Measurements from ENCODE around the gene EEF1AKMT4.

Gene EEF1AKMT4

GRCh38 chr3:184259396-184259877 is 10.0 kb downstream of the EEF1AKMT4 start:
- Histone ChIP-seq H3K79me2 (ENCODE audit: insufficient read depth, low read length) (no peaks in the 10 kb centered on the region), H3K4me2 (ENCODE audit: insufficient read depth, low read length) (no peak overlapping the region), H4K20me1 (ENCODE audit: insufficient read depth, low read length) (no peaks in the 10 kb centered on the region), H3K9me3 (ENCODE audit: insufficient read depth, low read length, severe bottlenecking) (no peaks in the 10 kb centered on the region), H3K27ac (ENCODE audit: low read length) (no peak overlapping the region), H2AFZ (ENCODE audit: low read depth, low read length) (no peak overlapping the region), H3K9ac (ENCODE audit: low read depth, low read length) (no peak overlapping the region), H3K36me3 (ENCODE audit: insufficient read depth, low read length) (no peaks in the 10 kb centered on the region), H3K27me3 (ENCODE audit: insufficient read depth, low read length, poor library complexity) (no peaks in the 10 kb centered on the region), H3K4me3 (ENCODE audit: low read depth in 1 of 2, low read length in 2 of 2) (no peak overlapping the region), H3K4me1 (ENCODE audit: insufficient read depth, low read length) (peaks cover 18% of the 10 kb centered on the region)
- TF ChIP-seq CTCF (IDR thresholded peaks at IDR 0.05; ENCODE audit: borderline replicate concordance, extremely low read depth, low read length, poor library complexity, severe bottlenecking) (no peak), EZH2 (IDR thresholded peaks at IDR 0.05; ENCODE audit: borderline replicate concordance, low read depth, low read length, severe bottlenecking) (no peak)
- ATAC-seq (ENCODE audit: insufficient read depth, low read depth) (no peak), DNase-seq (no peak)

- Histone ChIP-seq H3K4me1 (ENCODE audit: insufficient read depth, low read length) (peaks cover 18% of the 10 kb centered on the region), H4K20me1 (ENCODE audit: insufficient read depth, low read length) (no peaks in the 10 kb centered on the region), H3K27ac (ENCODE audit: low read length) (no peak overlapping the region), H3K79me2 (ENCODE audit: insufficient read depth, low read length) (no peaks in the 10 kb centered on the region), H3K9me3 (ENCODE audit: insufficient read depth, low read length, severe bottlenecking) (no peaks in the 10 kb centered on the region), H3K9ac (ENCODE audit: low read depth, low read length) (no peak overlapping the region), H3K4me3 (ENCODE audit: low read depth in 1 of 2, low read length in 2 of 2) (no peak overlapping the region), H2AFZ (ENCODE audit: low read depth, low read length) (no peak overlapping the region), H3K4me2 (ENCODE audit: insufficient read depth, low read length) (no peak overlapping the region), H3K27me3 (ENCODE audit: insufficient read depth, low read length, poor library complexity) (no peaks in the 10 kb centered on the region), H3K36me3 (ENCODE audit: insufficient read depth, low read length) (no peaks in the 10 kb centered on the region)
- no peak for ATAC-seq (ENCODE audit: insufficient read depth, low read depth)
- TF ChIP-seq CTCF (IDR thresholded peaks at IDR 0.05; ENCODE audit: borderline replicate concordance, extremely low read depth, low read length, poor library complexity, severe bottlenecking) (no peak), EZH2 (IDR thresholded peaks at IDR 0.05; ENCODE audit: borderline replicate concordance, low read depth, low read length, severe bottlenecking) (no peak)
- DNase-seq: no peak
These were observed 10.6 kb downstream of the EEF1AKMT4 start for GRCh38 chr3:184259878-184260723.

GRCh38 chr3:184260724-184261269 is 11.3 kb downstream of the EEF1AKMT4 start:
- Histone ChIP-seq H4K20me1 (ENCODE audit: insufficient read depth, low read length) (no peaks in the 10 kb centered on the region), H3K4me2 (ENCODE audit: insufficient read depth, low read length) (peak overlapping the region; percentile 78; the same call in 1 of the 2 replicates), H3K36me3 (ENCODE audit: insufficient read depth, low read length) (no peaks in the 10 kb centered on the region), H3K9me3 (ENCODE audit: insufficient read depth, low read length, severe bottlenecking) (no peaks in the 10 kb centered on the region), H3K9ac (ENCODE audit: low read depth, low read length) (peak overlapping the region; percentile 26; the same call in 1 of the 2 replicates), H3K27me3 (ENCODE audit: insufficient read depth, low read length, poor library complexity) (no peaks in the 10 kb centered on the region), H3K4me3 (ENCODE audit: low read depth in 1 of 2, low read length in 2 of 2) (peak overlapping the region in 1 of 2 experiments; percentile 34; a peak in 1 of 4 replicates), H3K79me2 (ENCODE audit: insufficient read depth, low read length) (no peaks in the 10 kb centered on the region), H3K4me1 (ENCODE audit: insufficient read depth, low read length) (peaks cover 18% of the 10 kb centered on the region), H3K27ac (ENCODE audit: low read length) (no peak overlapping the region), H2AFZ (ENCODE audit: low read depth, low read length) (no peak overlapping the region)
- DNase-seq (no peak), ATAC-seq (ENCODE audit: insufficient read depth, low read depth) (no peak)
- TF ChIP-seq EZH2 (IDR thresholded peaks at IDR 0.05; ENCODE audit: borderline replicate concordance, low read depth, low read length, severe bottlenecking): no peak
- TF ChIP-seq CTCF (IDR thresholded peaks at IDR 0.05; ENCODE audit: borderline replicate concordance, extremely low read depth, low read length, poor library complexity, severe bottlenecking): no peak
